ENCODE results near the gene RNF181. TPM values are rescaled to one million over a fixed set of nuclear protein-coding genes. Genes with fewer than 3 reads are reported as not detected.

Gene RNF181
- total RNA-seq, 1 experiment from 2014 or later: 398 TPM

DNA sequence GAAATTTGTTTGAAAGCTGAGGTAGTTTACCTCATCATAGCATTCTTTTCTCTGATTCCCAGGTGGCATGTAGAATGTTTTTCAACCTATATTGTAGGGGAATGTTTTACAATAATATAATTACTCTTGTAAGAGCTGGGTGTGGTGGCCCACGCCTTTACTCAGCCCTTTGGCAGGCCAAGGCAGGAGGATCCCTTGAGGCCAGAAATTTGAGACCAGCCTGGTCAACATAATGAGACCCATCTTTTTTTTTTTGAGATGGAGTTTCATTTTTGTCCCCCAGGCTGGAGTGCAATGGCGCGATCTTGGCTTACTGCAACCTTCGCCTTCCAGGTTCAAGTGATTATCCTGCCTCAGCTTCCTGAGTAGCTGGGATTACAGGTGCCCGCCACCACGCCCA lies 24.1 kb downstream of the RNF181 start:
- H4K20me1 ChIP-seq (ENCODE audit: insufficient read depth, low read depth, low read length): peaks cover 41% of the 10 kb centered on the region
- H3K27me3 ChIP-seq (ENCODE audit: low read length): no peaks in the 10 kb centered on the region
- H3K27ac ChIP-seq (ENCODE audit: low read length): no peak overlapping the region
- H3K79me2 ChIP-seq (ENCODE audit: low read length): peaks cover 64% of the 10 kb centered on the region
- DNase-seq: no peak
- H2AFZ ChIP-seq (ENCODE audit: low read length): no peak overlapping the region
- peaks cover 28% of the 10 kb centered on the region for H3K4me1 ChIP-seq (ENCODE audit: low read length)
- H3K9ac ChIP-seq (ENCODE audit: low read length): no peak overlapping the region
- H3K4me2 ChIP-seq (ENCODE audit: low read depth, low read length, poor library complexity, severe bottlenecking): no peak overlapping the region
- H3K9me2 ChIP-seq (replicated peaks; ENCODE audit: insufficient read depth, low read length): no peaks in the 10 kb centered on the region
- no peaks in the 10 kb centered on the region for H3K9me3 ChIP-seq (ENCODE audit: low read length)
- no peak overlapping the region for H3K4me3 ChIP-seq (ENCODE audit: low read length)
- peaks cover 55% of the 10 kb centered on the region for H3K36me3 ChIP-seq (ENCODE audit: insufficient read depth, low read length)

DNA sequence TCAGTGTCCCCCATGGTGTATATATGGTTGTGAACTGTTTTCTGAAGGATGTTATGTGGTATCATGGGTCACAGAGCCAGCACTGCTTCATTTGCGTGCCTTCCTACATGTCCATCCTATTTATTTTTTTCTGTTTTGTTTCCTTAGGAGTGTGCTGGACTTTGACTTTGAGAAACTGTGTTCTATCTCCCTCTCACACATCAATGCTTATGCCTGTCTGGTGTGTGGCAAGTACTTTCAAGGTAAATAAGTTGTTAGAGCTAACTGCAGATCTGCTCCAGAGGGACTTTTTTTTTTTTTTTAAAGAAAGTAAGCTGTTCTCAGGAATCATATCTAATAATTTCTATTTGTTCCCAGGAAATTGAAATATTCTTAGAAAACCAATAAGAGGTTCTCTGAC lies 25.8 kb downstream of the RNF181 start:
- no peaks in the 10 kb centered on the region for H3K9me3 ChIP-seq (ENCODE audit: low read length)
- H3K27me3 ChIP-seq (ENCODE audit: low read length): no peaks in the 10 kb centered on the region
- peaks cover 60% of the 10 kb centered on the region for H3K79me2 ChIP-seq (ENCODE audit: low read length)
- H2AFZ ChIP-seq (ENCODE audit: low read length): no peak overlapping the region
- peaks cover 69% of the 10 kb centered on the region for H3K36me3 ChIP-seq (ENCODE audit: insufficient read depth, low read length)
- H3K9ac ChIP-seq (ENCODE audit: low read length): no peak overlapping the region
- H4K20me1 ChIP-seq (ENCODE audit: insufficient read depth, low read depth, low read length): peaks cover 45% of the 10 kb centered on the region
- no peak overlapping the region for H3K27ac ChIP-seq (ENCODE audit: low read length)
- H3K4me1 ChIP-seq (ENCODE audit: low read length): peaks cover 26% of the 10 kb centered on the region
- DNase-seq: no peak
- no peak overlapping the region for H3K4me3 ChIP-seq (ENCODE audit: low read length)
- no peak overlapping the region for H3K4me2 ChIP-seq (ENCODE audit: low read depth, low read length, poor library complexity, severe bottlenecking)
- no peaks in the 10 kb centered on the region for H3K9me2 ChIP-seq (replicated peaks; ENCODE audit: insufficient read depth, low read length)

DNA sequence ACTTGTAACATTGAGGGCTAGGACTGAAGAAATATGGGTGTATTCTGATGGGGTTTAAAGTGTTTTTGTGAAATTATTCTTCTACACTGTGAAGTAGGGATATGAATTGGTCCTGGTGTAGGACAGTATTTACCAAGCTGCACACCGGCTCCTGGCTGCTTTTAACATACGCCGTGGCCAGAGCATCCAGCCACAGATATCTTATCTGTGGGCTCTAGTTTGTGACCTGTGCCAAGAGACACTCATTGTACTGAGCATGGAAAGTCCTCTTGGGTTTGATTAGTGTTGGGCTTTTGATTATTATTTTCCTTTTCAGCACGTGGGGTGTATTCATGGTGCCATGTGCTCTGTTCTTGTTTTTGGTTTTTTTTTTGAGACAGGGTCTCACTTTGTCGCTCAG lies 28.4 kb downstream of the RNF181 start:
- Histone ChIP-seq H3K27ac (ENCODE audit: low read length) (no peak overlapping the region), H3K36me3 (ENCODE audit: insufficient read depth, low read length) (peaks cover 72% of the 10 kb centered on the region), H3K27me3 (ENCODE audit: low read length) (no peaks in the 10 kb centered on the region), H3K9me3 (ENCODE audit: low read length) (no peaks in the 10 kb centered on the region), H3K4me1 (ENCODE audit: low read length) (peaks cover 6% of the 10 kb centered on the region), H3K79me2 (ENCODE audit: low read length) (peaks cover 43% of the 10 kb centered on the region), H3K9ac (ENCODE audit: low read length) (no peak overlapping the region), H3K4me3 (ENCODE audit: low read length) (no peak overlapping the region), H4K20me1 (ENCODE audit: insufficient read depth, low read depth, low read length) (peaks cover 30% of the 10 kb centered on the region), H2AFZ (ENCODE audit: low read length) (no peak overlapping the region), H3K9me2 (replicated peaks; ENCODE audit: insufficient read depth, low read length) (no peaks in the 10 kb centered on the region), H3K4me2 (ENCODE audit: low read depth, low read length, poor library complexity, severe bottlenecking) (no peak overlapping the region)
- no peak for DNase-seq

DNA sequence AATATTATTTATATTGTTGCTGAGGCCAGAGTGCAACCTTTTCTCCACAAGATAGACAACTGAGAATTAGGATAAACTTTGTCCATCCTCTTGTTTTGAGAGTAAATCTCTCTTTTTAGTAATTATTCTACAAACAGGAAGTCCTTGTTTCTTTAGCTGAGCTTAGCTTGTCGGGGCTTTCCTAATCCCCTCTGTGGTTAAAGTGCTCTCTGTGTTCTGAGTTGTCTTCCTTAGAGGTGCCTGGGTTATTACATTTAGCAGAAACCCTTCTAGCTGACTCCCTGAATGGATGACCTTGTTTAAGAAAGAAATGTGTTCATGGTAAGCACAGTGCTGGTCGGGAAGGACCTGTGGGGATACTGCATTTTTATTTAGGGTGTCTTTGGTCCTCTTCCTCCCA lies 33.1 kb downstream of the RNF181 start:
- DNase-seq: no peak
- H3K4me1 ChIP-seq (ENCODE audit: low read length): no peaks in the 10 kb centered on the region
- no peaks in the 10 kb centered on the region for H3K9me2 ChIP-seq (replicated peaks; ENCODE audit: insufficient read depth, low read length)
- H3K9ac ChIP-seq (ENCODE audit: low read length): no peak overlapping the region
- peaks cover 74% of the 10 kb centered on the region for H3K36me3 ChIP-seq (ENCODE audit: insufficient read depth, low read length)
- H3K9me3 ChIP-seq (ENCODE audit: low read length): no peaks in the 10 kb centered on the region
- H3K27ac ChIP-seq (ENCODE audit: low read length): no peak overlapping the region
- H3K79me2 ChIP-seq (ENCODE audit: low read length): peaks cover 26% of the 10 kb centered on the region
- H3K4me3 ChIP-seq (ENCODE audit: low read length): no peak overlapping the region
- no peak overlapping the region for H2AFZ ChIP-seq (ENCODE audit: low read length)
- H3K4me2 ChIP-seq (ENCODE audit: low read depth, low read length, poor library complexity, severe bottlenecking): no peak overlapping the region
- H4K20me1 ChIP-seq (ENCODE audit: insufficient read depth, low read depth, low read length): peaks cover 12% of the 10 kb centered on the region
- H3K27me3 ChIP-seq (ENCODE audit: low read length): no peaks in the 10 kb centered on the region

DNA sequence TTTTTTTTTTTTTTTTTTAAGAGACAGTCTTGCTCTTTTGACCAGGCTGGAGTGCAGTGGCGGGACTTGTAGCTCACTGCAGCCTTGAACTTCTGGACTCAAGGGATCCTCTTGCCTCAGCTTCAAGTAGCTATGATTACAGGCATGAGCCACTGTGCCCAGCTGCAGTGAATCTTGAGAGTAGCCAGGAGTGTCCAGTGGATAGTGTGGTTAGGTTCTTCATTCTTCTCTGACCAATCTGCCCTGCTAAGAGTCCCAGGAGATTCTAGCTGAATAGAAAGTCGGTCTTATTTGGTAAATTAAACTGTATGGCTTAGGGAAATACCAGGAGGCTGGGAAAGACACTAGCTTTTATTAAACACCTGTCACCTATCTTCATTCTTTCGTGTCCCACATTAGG lies 35.8 kb downstream of the RNF181 start:
- Histone ChIP-seq H3K9ac (ENCODE audit: low read length) (no peak overlapping the region), H3K79me2 (ENCODE audit: low read length) (peaks cover 25% of the 10 kb centered on the region), H3K36me3 (ENCODE audit: insufficient read depth, low read length) (peaks cover 61% of the 10 kb centered on the region)

DNA sequence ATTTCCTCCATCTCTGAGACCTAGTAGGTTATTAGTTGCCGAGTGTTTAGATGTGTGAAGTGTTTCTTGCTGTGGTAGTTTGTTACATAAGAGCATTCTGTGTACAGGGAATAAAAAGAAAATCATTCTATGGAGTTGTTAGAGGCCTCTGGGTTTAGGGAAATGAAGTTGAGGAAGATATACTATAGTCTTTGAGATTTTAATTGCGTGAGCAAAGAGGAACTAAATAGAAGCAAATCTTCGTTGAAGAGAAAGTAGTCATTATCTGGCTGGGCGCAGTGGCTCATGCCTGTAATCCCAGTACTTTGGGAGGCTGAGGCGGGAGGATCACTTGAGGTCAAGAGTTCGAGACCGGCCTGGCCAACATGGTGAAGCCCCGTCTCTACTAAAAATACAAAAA lies 39.5 kb downstream of the RNF181 start:
- peaks cover 23% of the 10 kb centered on the region; the same call in 1 of the 2 replicates for H4K20me1 ChIP-seq (ENCODE audit: insufficient read depth, low read depth, low read length)
- H3K27me3 ChIP-seq (ENCODE audit: low read length): no peaks in the 10 kb centered on the region
- no peak for DNase-seq
- H3K9me2 ChIP-seq (replicated peaks; ENCODE audit: insufficient read depth, low read length): no peaks in the 10 kb centered on the region
- H3K9ac ChIP-seq (ENCODE audit: low read length): no peak overlapping the region
- H3K4me3 ChIP-seq (ENCODE audit: low read length): no peak overlapping the region
- peaks cover 66% of the 10 kb centered on the region; the same call in 1 of the 2 replicates for H3K36me3 ChIP-seq (ENCODE audit: insufficient read depth, low read length)
- H3K9me3 ChIP-seq (ENCODE audit: low read length): no peaks in the 10 kb centered on the region
- no peak overlapping the region for H2AFZ ChIP-seq (ENCODE audit: low read length)
- no peak overlapping the region for H3K27ac ChIP-seq (ENCODE audit: low read length)
- H3K4me1 ChIP-seq (ENCODE audit: low read length): no peaks in the 10 kb centered on the region
- H3K4me2 ChIP-seq (ENCODE audit: low read depth, low read length, poor library complexity, severe bottlenecking): no peak overlapping the region
- peaks cover 31% of the 10 kb centered on the region for H3K79me2 ChIP-seq (ENCODE audit: low read length)

More for the DNA sequence above, 35.8 kb downstream of the RNF181 start:
- Histone ChIP-seq H2AFZ (ENCODE audit: low read length) (no peak overlapping the region), H3K27me3 (ENCODE audit: low read length) (no peaks in the 10 kb centered on the region), H3K4me3 (ENCODE audit: low read length) (no peak overlapping the region), H4K20me1 (ENCODE audit: insufficient read depth, low read depth, low read length) (peaks cover 10% of the 10 kb centered on the region), H3K4me1 (ENCODE audit: low read length) (no peaks in the 10 kb centered on the region), H3K4me2 (ENCODE audit: low read depth, low read length, poor library complexity, severe bottlenecking) (no peak overlapping the region), H3K27ac (ENCODE audit: low read length) (no peak overlapping the region), H3K9me2 (replicated peaks; ENCODE audit: insufficient read depth, low read length) (no peaks in the 10 kb centered on the region), H3K9me3 (ENCODE audit: low read length) (no peaks in the 10 kb centered on the region)
- DNase-seq: no peak

DNA sequence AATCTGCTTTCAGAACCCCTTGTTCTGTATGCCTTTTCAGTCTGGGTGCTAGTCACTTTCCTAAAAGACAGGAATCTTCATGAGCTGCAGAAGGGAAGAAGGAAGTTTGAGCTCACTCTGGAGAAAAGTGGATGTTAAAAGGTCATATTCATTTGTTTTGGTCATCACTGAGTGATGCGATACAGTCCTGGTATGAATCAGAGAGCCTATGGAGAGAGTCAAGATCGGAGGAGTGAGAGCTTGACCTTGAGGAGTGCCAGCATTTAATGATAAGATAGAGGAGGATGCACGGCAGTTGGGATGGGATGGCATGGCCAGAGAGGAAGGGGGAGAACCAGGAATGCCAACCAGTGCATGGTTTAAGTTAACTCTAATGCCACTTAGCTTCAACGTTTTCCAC lies 40.1 kb downstream of the RNF181 start:
- H3K36me3 ChIP-seq (ENCODE audit: insufficient read depth, low read length): peaks cover 62% of the 10 kb centered on the region; the same call in 1 of the 2 replicates
- H3K27ac ChIP-seq (ENCODE audit: low read length): no peak overlapping the region

DNA sequence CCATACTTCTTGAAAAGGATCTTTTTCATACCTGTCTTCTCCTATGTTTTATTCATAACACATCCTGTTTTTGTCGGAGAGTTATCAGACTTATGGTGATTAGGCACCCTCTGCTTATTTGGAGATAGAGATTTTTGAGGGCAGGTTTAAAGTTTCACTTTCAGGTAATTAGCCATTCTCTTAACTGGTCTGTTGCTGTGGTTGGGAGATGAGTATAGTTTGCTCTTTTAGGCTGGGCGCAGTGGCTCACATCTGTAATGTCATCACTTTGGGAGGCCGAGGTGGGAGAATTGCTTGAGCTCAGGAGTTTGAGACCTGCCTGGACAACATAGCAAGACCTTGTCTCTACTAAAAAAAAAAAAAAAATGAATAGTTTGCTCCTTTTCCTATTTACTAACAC lies 47.2 kb downstream of the RNF181 start:
- Histone ChIP-seq H3K4me1 (ENCODE audit: low read length) (no peaks in the 10 kb centered on the region), H3K4me2 (ENCODE audit: low read depth, low read length, poor library complexity, severe bottlenecking) (no peak overlapping the region), H3K9ac (ENCODE audit: low read length) (no peak overlapping the region), H3K9me3 (ENCODE audit: low read length) (no peaks in the 10 kb centered on the region), H3K27me3 (ENCODE audit: low read length) (no peaks in the 10 kb centered on the region), H3K79me2 (ENCODE audit: low read length) (peaks cover 33% of the 10 kb centered on the region), H3K4me3 (ENCODE audit: low read length) (no peak overlapping the region), H3K27ac (ENCODE audit: low read length) (no peak overlapping the region), H3K9me2 (replicated peaks; ENCODE audit: insufficient read depth, low read length) (no peaks in the 10 kb centered on the region), H4K20me1 (ENCODE audit: insufficient read depth, low read depth, low read length) (0 out of 2 replicates have a peak, but pooled peaks cover 9% of the 10 kb centered on the region), H2AFZ (ENCODE audit: low read length) (no peak overlapping the region), H3K36me3 (ENCODE audit: insufficient read depth, low read length) (peaks cover 86% of the 10 kb centered on the region)
- no peak for DNase-seq

More for the DNA sequence above, 40.1 kb downstream of the RNF181 start:
- Histone ChIP-seq H3K9me3 (ENCODE audit: low read length) (no peaks in the 10 kb centered on the region), H3K4me1 (ENCODE audit: low read length) (no peaks in the 10 kb centered on the region), H4K20me1 (ENCODE audit: insufficient read depth, low read depth, low read length) (peaks cover 24% of the 10 kb centered on the region; the same call in 1 of the 2 replicates), H3K9ac (ENCODE audit: low read length) (no peak overlapping the region), H3K9me2 (replicated peaks; ENCODE audit: insufficient read depth, low read length) (no peaks in the 10 kb centered on the region), H2AFZ (ENCODE audit: low read length) (no peak overlapping the region), H3K79me2 (ENCODE audit: low read length) (peaks cover 25% of the 10 kb centered on the region), H3K4me2 (ENCODE audit: low read depth, low read length, poor library complexity, severe bottlenecking) (no peak overlapping the region), H3K4me3 (ENCODE audit: low read length) (no peak overlapping the region), H3K27me3 (ENCODE audit: low read length) (no peaks in the 10 kb centered on the region)
- DNase-seq: no peak

DNA sequence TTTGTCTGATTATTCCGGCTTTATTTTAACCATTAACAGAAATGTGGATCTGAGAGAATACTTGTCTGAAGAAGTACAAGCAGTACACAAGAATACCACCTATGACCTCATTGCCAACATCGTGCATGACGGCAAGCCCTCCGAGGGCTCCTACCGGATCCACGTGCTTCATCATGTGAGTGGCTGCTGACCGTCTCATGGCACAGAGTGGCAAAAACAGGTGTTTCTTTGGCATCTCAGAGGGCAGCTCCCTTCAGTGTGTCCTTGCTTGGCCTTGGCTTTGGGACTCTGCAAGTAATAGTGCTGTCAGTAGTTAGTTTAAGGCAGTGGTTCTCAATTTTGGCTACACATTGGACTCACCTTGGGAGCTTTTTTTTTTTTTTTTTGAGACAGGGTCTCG lies 49.4 kb downstream of the RNF181 start:
- Histone ChIP-seq H3K79me2 (ENCODE audit: low read length) (peaks cover 21% of the 10 kb centered on the region), H3K4me1 (ENCODE audit: low read length) (no peaks in the 10 kb centered on the region), H3K27me3 (ENCODE audit: low read length) (no peaks in the 10 kb centered on the region), H3K4me3 (ENCODE audit: low read length) (no peak overlapping the region), H3K36me3 (ENCODE audit: insufficient read depth, low read length) (peaks cover 89% of the 10 kb centered on the region), H3K9me2 (replicated peaks; ENCODE audit: insufficient read depth, low read length) (no peaks in the 10 kb centered on the region), H3K9ac (ENCODE audit: low read length) (no peak overlapping the region), H3K9me3 (ENCODE audit: low read length) (no peaks in the 10 kb centered on the region), H4K20me1 (ENCODE audit: insufficient read depth, low read depth, low read length) (0 out of 2 replicates have a peak, but pooled peaks cover 2% of the 10 kb centered on the region), H3K4me2 (ENCODE audit: low read depth, low read length, poor library complexity, severe bottlenecking) (no peak overlapping the region), H2AFZ (ENCODE audit: low read length) (no peak overlapping the region), H3K27ac (ENCODE audit: low read length) (no peak overlapping the region)
- DNase-seq: no peak
